Fibroblast of the conjunctiva (primary cell): Measurements from ENCODE around the gene ING3.

Experiments used
- DNase-seq: peaks from one replicate; pipeline ENCODE4 v3.0.0-alpha.2; 2010; ENCODE audit warnings: low read depth

Gene ING3, protein sequence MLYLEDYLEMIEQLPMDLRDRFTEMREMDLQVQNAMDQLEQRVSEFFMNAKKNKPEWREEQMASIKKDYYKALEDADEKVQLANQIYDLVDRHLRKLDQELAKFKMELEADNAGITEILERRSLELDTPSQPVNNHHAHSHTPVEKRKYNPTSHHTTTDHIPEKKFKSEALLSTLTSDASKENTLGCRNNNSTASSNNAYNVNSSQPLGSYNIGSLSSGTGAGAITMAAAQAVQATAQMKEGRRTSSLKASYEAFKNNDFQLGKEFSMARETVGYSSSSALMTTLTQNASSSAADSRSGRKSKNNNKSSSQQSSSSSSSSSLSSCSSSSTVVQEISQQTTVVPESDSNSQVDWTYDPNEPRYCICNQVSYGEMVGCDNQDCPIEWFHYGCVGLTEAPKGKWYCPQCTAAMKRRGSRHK

DNA sequence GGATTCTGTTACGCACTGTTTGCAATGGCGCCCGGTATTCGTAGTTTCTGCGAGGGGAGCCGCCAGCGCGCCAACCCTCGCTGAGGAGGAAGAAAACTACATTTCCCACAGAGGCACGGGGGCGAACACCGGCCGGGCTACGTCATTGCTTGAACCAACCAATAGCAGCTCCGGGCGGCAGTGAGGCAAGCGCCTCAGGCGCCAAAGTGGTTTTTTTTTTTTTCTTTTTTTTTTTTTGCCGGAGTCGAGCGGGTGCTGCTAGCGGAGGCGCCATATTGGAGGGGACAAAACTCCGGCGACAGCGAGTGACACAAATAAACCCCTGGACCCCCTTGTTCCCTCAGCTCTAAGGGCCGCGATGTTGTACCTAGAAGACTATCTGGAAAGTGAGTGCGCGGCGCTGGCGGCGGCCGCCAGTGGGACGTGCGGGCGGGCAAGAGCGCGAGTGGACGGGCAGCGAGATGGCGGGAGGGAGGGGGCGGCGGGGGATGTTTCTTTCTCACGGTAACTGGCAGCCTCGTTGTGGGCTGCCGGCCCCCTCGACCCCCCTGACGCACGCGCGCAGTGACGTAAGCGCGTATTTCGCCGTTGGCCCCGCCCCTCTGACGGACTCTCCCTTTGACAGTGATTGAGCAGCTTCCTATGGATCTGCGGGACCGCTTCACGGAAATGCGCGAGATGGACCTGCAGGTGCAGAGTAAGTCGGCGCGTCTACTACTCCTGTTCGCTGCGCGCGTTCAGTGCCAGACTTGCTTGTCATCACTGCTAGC, at the start of gene ING3:
Gene ING3 (plus strand): TSS at position 239 of the 770 bp plus-strand sequence. CDS start 120 bp downstream, at position 359.
- DNase-seq, result peak; percentile 97

DNA sequence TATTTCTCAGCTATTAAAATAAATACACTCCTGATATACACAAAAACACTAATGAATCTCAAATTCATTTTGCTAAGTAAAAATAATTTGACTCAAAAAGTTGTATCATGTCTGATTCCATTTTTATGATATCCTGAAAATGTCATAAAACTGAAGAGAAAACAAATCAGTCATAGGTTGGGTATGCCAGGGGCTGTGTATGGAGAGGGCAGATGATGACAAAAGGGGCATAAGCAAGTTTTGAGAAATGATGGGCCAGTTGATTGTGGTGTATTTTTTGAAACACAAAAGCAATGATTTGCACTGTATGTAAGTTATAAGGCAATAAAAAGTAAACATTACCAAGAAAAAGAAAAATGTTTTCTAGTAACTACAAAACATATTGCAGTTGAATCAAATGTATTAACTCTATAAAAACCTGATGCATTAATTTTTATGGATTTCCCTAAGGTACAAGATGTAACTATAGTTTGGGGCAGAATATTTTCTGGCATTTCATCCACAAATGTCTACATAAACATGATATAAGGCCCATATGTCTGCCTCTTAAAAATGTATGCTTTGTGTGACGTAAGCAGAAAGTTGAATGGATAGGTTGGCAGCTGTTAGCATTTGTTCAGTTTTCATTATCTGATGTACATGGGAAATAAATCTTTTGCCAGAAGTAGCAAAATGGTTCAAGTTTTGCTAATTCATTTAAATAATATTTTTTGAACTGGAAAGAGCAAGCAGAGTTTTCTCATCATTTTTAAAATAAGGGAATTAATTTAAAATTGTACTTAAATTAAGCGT, 35.1 kb upstream of the ING3 start:
- DNase-seq, result no peak

DNA sequence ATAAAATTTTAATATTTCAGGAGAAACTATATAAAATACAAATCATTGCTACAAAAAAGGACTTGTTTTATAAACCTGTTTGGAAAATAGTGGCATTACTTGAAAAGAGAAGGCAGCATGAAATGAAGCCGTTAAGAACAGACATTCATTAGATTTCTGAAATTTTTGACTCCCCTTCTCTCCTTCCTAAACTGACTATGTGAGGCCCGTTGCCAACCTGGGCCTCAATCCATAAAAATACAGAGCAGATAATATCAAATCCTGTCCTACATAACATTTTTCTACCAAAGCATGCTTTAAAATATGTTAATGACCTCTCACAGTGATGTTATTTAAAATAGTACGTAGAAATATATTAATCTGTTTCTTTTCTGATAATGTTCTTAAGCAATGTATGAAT, 34.5 kb upstream of the ING3 start:
- DNase-seq, result no peak

DNA sequence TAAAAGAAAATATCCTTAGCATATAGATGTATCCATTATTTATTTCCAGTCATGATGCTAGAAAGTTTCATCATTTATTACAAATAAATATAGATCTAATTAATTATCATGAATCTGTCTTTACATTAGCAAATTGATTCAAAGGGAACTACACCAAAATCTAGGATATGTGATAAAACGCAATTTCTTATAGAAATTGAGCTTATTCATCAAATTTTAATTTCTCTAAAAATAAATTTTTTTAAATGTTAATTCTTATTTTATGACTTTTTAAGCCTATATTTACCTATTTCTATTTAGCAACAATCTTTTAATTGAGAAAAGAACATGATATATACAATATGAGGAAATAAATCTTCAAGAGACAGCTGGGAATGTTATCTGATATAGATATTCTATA, 34.0 kb upstream of the ING3 start:
- DNase-seq, result no peak

DNA sequence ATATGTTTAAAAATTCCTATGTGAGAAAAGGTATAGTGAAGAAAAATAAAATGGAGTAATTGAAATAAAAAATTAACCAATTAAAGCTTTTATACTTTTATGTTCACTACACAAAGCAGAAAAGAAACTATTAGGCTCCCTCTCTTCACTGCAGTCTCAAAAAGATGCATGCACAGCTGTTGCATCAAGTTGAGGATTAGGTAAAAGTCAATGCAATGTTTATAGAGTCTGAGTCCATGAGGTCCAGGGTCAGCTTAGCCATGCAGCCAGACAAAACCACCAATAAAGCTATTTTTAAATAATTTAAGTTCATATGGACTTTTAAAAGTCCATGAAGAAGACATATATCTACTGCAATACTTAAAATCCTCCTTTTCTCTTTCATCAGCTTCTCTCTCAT, 31.1 kb upstream of the ING3 start:
- DNase-seq, result no peak

DNA sequence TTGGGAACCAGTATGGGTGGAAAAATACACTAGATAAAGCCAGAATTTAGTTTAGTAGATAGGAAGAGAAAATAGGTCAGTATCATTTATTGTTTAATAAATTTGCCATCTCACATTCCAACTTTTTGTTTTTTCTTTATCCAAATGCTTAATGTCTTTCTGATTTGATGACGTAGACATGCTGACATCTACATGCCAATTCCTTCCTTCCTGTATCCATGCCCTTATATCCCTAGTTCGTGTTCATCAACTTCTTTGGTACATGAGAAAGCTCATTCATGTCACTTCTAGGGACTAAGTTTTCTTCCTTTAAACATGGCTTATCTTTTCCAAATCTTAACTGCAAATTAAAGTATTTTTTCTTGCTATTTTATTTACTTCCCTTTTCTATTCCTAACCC, 30.5 kb upstream of the ING3 start:
- DNase-seq, result no peak

DNA sequence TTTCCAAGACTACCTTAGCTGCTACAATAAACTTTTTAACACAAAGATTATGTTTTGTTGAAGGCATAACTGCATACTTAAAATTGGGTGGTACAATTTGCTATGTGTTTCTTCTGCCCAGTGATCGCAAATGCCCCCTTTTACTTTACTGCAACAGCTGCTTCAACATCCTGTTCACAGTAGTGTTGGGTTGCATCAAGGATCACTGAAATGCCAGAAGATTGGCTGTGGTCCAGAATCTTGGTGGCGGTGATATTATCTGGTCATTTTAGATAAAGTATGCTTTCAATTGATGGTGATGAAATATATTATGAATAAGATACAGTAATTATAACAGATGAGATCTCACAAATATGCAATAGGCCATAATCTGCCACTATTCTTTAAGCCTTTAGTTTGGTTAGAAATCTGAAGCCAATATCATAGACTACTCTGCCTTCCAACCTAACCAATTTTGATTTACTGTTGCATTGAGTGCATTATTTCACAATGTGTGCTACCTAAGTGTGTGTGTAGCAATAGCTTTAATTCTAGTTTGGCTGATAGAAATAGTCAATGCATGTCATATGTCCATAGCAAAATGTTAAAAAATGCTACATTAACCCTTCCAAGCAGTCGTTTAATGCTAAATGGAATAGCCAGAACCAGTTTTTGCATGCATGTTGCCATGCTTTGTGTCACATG, 29.8 kb upstream of the ING3 start:
- DNase-seq, result no peak

DNA sequence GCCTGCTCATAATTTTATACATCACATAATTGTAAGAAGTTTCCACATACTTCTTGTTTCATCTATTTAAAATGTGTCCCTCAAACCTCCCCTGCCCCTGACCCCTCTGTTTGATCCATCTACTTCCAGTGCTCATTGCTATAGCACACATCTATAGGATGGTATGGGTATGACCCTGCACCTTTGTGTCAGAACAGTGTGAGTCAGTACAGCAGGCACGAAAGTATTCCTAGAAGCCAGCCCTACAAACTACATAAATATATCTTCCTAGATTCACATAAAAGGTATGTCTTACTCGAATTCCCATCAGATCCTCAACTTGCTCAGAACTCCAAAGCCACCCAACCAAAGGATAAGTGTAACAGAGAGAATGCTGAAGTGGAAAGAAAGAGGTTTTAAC, 25.7 kb upstream of the ING3 start:
- DNase-seq, result no peak

DNA sequence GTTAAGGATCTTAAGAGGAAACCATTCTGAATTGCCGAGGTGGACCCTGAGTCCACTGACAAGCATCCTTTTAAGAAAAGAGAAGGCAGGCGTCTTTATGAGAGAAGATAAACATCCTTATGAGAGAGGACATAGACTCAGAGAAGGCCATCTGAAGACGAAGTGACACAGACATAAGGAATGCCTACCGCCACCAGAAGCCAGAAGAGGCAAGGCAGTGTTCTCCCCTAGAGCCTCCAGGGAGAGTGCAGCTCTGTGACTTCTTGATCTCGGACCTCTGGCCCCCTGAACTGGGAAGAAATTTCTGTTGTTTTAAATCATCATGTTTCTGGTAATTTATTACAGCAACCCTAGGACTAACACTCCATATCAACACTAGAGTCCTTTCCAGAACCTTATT, 25.2 kb upstream of the ING3 start:
- DNase-seq, result no peak

DNA sequence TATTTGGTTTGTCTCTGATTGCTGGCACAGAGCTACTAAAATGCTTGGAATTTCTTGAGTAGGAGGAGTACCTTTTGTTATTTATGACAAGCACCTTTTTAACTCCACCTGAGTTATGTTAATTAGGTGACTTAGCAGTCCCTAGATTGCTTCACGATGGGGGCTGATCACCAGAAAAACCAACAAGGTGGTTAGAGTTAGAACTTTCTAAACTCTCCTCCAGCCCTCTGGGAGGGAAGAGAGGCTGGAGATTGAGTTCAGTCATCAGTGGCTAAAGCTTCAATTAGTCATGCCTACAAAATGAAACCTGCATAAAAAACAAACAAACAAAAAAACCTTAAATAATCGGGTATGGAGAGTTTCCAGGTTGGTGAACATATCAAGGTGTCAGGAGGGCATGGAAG, 23.6 kb upstream of the ING3 start:
- no peak for DNase-seq

DNA sequence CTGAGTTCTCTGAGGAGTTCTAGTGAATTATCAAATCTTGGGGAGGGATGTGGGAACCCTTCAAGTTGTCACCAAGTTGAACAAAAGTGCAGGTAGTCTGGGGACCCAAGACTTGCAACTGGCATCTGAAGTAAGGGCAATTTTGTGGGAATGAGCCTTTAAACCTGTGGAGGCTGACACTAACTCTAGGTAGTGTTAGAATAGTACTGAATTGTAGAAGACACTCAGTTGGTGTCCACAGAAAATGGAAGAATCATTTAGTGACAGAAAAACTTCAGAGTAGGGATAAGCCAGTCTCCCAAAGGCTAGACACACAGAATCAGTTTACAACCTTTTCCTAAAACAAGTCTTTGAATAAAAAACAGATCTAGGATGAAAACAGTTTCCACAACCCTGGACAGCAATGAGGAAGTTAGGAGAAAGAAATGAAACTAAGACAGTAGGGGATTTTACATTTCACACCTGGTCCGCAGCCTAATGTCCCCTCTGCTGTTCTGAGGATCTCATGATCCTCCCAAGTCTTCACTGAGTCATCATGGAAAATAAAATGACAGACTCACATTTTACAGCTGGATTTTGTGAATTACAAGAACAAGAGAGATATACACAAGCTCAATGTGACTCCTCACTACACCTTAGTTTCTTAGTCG, 23.0 kb upstream of the ING3 start:
- no peak for DNase-seq

DNA sequence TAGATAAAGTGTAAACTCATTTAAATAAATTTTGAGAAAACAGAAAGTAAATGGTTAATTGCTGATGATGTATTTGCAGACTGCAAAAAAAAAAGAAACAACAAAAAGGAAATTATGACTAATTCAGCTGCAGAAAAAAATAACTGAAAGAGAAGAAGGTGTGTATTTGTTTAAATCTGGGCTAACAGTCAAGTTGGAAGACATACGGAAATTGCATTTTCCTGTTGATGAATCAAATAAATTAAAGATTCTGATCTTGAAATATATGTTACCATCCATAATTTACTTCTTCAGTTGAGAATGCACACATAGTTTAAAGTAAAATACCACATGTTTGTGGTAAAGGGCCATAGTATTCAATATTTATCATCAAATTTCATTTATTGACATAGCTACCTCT, 19.3 kb upstream of the ING3 start:
- no peak for DNase-seq

DNA sequence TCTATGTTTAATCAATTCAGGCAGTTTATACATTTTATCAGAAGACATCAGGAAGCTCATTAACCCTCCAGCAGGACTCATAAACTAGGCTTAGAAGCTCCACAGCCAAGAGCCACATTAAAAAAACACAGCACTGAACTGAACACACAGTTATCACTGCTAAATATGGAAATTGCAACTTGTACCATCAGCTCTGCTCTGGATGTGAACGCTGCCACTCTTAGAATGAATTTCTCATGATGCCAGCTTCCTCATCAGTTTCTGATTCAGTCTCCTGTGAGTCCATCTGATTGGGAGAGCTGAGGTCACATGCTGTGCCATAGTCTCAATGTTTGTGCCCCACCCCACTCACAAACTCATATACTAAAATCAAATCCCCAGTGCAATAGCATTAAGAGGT, 17.1 kb upstream of the ING3 start:
- no peak for DNase-seq

DNA sequence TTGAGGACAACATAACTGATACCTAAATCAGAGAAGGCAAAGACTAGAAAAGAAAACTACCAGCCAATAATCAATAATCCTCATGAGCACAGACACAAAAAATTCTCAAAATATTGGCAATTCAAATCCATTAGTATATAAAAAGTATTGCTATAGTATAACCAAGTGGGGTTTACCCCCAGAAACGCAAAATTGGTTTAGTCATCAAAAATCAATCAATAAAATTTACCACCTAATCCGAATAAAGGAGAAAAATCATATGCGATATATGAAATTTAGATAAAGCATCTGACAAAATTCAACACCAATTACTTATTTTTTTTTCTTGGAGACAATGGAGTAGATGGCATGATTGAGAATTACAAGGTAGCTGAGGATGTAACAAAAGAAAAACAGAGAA, 11.2 kb upstream of the ING3 start:
- no peak for DNase-seq

DNA sequence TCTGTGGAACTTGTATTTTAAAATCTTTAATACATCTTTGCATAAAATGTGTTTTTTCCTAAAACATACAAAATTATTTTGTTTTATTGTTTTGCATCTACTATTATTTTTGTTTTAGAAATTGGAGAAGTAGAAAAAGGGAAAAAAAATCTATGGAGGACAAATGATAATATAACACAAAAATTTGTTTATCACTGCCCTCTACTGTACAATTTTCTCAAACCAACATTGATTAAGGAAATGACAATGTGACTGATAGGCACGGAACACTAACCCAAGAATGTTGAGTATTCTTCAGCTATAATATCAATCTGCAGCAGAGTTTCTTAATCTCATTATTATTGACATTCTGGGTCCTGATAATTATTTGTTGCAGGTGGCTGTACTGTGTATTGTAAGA, 9.5 kb upstream of the ING3 start:
- no peak for DNase-seq

DNA sequence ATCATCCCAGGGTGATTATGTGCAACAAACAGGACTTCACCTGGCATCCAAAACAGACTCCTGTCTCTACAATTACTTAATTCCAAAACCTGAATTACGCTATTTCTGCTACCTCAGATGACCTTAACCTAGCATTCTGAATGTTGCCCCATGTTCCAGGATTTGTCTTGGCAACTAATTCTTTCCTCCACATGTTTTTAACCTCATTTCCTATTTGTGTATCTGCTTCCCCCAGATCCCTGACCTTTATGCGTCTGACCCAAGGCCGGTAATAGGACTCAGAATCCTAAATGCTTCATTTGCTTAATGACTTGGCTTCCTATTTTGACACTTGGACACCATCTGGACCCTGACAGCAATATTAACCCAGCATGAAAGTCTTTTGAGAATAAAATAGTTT, 8.7 kb upstream of the ING3 start:
- DNase-seq, result no peak

DNA sequence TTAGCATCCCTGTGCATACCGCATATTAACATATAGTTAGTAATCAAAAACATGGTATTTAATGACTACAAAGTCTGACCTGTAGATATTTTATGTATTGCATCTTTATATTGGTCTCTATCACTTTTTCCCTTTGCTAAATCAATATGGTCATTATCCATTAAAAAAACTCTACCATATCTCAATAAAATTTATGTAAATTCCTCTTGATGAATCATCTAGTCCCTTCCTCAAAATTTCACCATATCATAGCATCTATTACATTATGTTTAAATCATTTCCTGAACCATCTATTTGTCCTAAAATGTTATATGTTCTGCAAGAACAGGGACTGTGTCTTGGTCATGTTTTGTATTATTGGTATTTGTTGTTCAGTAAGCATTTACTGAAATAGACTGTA, 7.7 kb upstream of the ING3 start:
- DNase-seq, result no peak

DNA sequence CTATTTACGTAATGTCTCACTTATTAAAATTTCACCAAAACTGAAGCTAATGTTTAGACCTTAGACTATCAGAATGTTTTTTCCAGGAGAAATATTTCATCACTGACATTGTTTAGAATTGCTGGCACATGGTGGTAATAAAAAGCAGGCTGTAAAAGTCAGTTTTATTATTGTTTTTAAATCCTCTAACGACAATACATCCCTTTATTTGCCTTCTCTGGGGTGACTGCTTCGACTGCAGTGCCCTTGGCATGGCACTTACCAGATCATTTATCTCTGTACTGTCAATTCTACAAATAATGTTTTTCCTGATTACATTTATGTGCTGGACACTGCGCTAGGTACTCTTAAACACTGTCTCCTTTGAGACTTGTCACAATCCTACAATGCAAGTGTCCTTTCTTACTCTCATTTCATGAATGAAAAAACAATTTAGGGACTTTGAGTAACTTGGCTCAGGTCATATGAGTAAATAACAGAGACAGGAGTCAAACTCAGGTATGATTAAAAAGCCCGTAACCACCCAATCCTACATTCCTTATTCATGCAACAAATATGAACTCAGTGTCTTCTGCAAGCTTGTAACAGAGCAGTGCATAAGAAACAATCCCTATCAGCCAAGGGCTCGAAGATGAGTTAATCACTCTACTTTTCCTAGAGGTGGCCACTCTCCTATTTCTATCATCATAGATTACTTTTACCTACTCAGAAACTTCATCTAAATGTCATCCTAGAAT, 5.6 kb upstream of the ING3 start:
- no peak for DNase-seq

DNA sequence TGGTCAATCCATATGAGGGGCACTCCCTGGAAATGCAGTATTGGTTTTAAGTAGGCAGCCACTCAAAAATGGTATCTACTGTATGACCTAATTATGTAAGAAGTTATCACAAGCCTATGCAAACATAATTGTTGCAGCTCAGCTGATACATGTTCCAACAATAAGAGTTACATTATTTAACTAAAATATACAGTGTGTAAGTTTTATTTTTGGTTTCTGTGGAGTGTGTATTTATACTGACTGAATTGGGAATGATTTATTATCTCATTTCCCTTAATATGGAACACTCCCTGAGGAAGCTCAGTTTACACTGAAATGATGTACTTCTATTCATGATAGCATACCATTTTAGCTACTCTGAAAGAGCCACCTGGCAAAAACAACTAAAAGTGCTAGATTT, 2.6 kb upstream of the ING3 start:
- no peak for DNase-seq

DNA sequence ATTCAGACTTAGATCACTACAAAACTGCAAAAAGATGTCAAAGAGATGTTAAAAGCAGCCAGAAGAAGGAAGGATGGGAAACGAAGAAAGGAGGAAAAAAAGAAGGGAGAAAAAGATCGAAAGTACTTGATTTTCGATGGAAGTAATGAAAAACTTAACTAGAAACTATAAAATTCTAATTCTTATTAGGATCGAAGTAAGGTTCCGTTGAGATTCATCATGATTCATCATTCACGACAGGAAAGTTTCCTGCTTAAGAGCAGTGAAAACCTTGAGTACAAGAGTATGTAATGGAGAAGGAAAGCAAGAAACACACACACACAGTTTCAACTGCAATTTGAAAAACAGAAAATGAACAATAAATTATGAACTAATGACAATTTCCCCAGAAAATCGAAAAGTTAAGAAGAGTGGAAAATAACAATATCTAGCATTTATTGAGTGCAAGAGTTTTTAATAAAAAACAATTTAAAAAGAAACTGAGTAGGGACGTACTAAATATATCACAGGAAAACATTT, 1.1 kb upstream of the ING3 start:
- DNase-seq, result no peak
